SK-N-MC (cell line): ENCODE measurements around the gene HEYL.

Experiments
- DNase-seq: peaks from one replicate; pipeline ENCODE4 v3.0.0-alpha.2; 2011; ENCODE audit warnings: low read depth, low spot score
- H3K27ac ChIP-seq: fragments of 200-600 bp; sonication (generic); 2 replicates; pipeline ENCODE4 v1.5.1; 2016; ENCODE audit warnings: mixed run types
- H3K36me3 ChIP-seq: fragments of 200-600 bp; sonication (generic); 2 replicates; pipeline ENCODE4 v1.6.1; 2017; ENCODE audit warnings: antibody characterized with exemption, low read length, mixed read lengths; ENCODE audit not compliant: insufficient read depth
- H3K4me3 ChIP-seq: fragments of 200-600 bp; sonication (generic); 2 replicates; pipeline ENCODE4 v1.5.1; 2016
- H3K9ac ChIP-seq: fragments of 200-600 bp; sonication (generic); 2 replicates; pipeline ENCODE4 v1.8.0; 2017; ENCODE audit warnings: mixed run types, mixed read lengths; ENCODE audit not compliant: insufficient read length
- H3K9me3 ChIP-seq: fragments of 200-600 bp; sonication (generic); 2 replicates; pipeline ENCODE4 v1.6.1; 2017; ENCODE audit warnings: low read depth, mild to moderate bottlenecking, antibody characterized with exemption, low read length, moderate library complexity, mixed read lengths
- EZH2 ChIP-seq: fragments of 200-600 bp; sonication (generic); IDR thresholded peaks from one replicate; pipeline ENCODE4 v1.6.1; 2017; ENCODE audit warnings: antibody characterized with exemption
- FOXP2 ChIP-seq: optimal IDR thresholded peaks from 2 replicates; pipeline ENCODE3; 2011; ENCODE audit warnings: mild to moderate bottlenecking, moderate library complexity; ENCODE audit not compliant: insufficient read depth; ENCODE audit errors: extremely low read length, control extremely low read depth
- POLR2AphosphoS5 ChIP-seq: IDR thresholded peaks from 2 replicates; pipeline ENCODE4 v1.6.1; 2012; ENCODE audit warnings: mild to moderate bottlenecking, low read depth, low read length, borderline replicate concordance

Gene HEYL

DNA sequence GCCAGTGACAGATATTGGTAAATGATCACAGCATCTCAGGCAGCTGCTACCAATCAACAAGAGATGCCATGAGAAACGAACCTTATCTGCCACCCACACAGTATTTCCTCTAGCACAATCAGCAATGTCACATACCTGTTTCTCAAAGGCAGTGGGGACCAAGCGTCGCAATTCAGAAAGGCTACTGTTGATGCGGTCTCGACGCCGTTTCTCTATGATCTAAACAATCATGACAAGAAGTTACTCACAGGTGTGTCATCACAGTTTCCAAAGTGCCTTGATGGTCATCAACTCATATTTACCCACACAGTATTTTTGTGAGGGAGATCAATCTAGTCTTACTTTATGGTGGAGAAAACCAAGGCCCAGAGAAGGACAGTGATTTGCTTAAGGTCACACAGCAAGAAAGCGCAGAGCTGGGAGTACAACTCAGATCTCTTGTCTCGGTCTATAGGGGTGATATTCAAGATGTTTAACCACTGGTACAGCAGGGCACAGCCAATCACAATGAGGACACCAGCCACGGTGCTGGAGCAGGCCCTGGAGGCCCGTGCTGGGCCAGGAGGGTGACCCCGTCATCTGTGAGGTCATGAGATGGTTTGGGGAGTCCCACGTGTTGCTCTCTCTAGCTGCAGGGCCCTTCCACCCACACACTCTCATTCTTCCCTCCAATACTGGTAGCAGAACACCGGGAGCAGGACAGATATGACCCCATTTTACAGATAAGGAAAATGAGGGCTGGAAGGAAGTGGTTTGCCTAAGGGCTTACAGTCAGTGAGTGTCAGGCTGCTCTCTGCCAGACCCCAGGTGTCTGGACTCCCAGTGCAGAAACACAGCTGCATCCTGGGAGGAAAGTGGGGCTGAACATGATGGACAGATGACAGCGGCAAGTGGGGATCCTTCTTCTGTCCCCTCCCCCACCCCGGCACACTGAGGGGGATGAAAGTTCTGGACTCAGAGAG, 7.8 kb downstream of the HEYL start:
- no peaks in the 10 kb centered on the region for H3K9me3 ChIP-seq
- H3K9ac ChIP-seq, result no peak overlapping the region

DNA sequence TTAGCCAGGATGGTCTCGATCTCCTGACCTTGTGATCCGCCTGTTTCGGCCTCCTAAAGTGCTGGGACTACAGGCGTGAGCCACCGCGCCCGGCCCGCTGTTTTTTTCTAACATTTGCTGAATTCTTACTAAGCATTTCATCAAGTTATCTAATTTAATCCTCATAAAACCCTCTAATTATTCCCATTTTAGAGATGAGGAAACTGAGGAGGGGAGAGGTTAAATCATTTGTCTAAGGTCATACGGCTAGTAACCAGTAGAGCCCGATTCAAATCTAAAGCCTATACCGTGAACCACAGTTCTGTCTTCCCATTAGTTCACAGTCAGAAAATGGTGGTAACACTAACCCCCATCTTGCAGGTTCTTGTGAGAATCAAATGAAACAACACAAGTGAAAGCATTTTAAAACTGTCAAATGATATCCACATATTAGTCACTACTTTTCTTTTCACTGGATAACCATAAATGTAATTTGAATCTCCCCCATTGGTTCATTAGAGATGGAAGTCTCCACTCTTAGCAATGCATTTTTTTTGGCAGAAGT, 10.6 kb downstream of the HEYL start:
- Histone ChIP-seq H3K4me3 (no peak overlapping the region), H3K9ac (no peak overlapping the region), H3K9me3 (no peaks in the 10 kb centered on the region), H3K36me3 (no peaks in the 10 kb centered on the region), H3K27ac (no peak overlapping the region)
- TF ChIP-seq POLR2AphosphoS5 (no peak), FOXP2 (no peak), EZH2 (no peak)
- DNase-seq, result no peak

More for the DNA sequence above, 7.8 kb downstream of the HEYL start:
- Histone ChIP-seq H3K4me3 (no peak overlapping the region), H3K36me3 (no peaks in the 10 kb centered on the region), H3K27ac (no peak overlapping the region)
- no peak for TF ChIP-seq EZH2
- no peak for TF ChIP-seq FOXP2
- no peak for TF ChIP-seq POLR2AphosphoS5
- no peak for DNase-seq

DNA sequence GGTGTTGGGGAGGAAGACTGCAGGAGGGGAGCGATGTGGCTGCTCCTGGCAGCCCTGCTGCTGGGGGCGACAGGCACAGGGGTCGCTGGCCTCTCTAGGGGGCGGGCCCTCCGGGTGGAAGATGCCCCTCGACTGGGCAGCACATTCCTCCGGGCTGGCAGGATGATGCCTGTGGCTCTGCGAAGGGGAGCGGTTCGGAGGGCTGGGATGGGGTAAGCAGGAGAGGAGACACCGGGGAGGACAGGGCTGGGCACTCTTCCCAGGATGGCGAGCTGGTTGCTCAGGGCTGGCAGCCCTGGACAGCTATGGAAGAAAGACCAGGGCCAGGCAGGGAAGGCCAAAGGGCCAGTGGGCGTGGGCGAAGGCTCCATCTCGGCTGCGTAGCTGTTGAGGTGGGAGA, 12.8 kb downstream of the HEYL start:
- Histone ChIP-seq H3K9ac (no peak overlapping the region), H3K27ac (no peak overlapping the region), H3K36me3 (no peaks in the 10 kb centered on the region), H3K4me3 (no peak overlapping the region), H3K9me3 (no peaks in the 10 kb centered on the region)
- no peak for TF ChIP-seq EZH2
- TF ChIP-seq FOXP2, result no peak
- TF ChIP-seq POLR2AphosphoS5, result no peak
- no peak for DNase-seq

DNA sequence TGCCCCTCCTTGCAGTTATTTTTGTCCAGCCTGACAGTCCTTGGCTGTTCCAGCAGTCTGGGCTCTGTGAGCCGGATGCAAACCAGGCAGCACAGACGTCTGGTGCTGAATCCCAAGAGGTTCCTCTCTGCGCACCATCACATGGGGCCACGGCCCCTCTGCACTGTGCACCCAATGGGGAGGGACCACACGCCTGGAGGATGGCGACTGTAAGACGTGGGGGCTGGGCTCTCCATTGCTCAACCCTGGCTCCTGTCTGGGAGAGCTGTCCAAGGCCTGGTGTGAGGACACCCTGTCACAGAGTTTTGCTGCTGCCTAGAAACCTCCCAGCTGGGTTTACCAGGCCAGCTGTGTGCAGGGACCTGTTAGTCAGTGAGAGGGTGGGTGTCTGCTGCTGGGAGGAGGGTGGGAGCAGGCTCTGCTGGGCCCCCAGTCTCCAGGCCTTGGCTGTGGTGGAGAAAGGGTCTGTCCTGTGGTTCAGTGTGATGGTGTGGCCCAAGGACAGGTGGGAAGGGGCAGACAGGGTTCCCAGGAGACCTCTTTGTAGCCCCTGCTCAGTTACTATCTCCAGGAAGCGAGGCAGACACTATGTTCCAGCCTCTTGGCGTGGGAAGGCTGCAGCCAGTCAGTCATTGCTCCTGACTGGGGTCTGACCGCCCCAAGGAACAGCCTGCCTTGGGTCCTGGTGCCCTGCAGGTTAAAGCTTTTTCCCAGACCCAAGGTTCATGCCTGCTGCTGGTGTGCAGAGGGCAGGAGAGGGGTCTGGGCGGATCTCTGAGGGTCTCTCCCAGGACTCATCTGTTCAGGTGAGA, 13.8 kb downstream of the HEYL start:
- Histone ChIP-seq H3K9me3 (no peaks in the 10 kb centered on the region), H3K36me3 (no peaks in the 10 kb centered on the region), H3K9ac (no peak overlapping the region), H3K4me3 (no peak overlapping the region), H3K27ac (no peak overlapping the region)
- DNase-seq, result no peak
- TF ChIP-seq POLR2AphosphoS5 (no peak), EZH2 (no peak), FOXP2 (no peak)

DNA sequence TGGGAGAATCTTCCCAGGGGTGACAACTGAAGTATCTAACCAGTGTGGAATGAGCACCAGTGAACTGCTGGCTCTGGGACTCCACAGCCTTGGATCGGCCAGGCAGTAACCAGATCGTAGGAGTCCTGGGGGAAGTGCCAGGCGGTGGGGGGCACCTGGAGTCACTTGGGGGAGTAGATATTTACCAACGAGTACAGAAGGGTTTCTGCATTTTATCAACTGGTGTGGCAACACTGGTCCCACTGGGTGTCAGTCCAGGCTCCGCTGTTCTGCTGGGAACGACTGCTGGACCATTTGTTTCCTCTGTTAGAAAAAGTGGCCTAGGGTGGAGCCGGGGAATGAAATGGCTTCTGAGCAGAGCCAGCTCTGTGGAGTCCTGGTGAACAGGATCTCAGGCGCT, 14.4 kb downstream of the HEYL start:
- no peak for DNase-seq
- Histone ChIP-seq H3K9me3 (no peaks in the 10 kb centered on the region), H3K27ac (no peak overlapping the region), H3K9ac (no peak overlapping the region), H3K36me3 (no peaks in the 10 kb centered on the region), H3K4me3 (no peak overlapping the region)
- TF ChIP-seq FOXP2 (no peak), POLR2AphosphoS5 (no peak), EZH2 (no peak)

DNA sequence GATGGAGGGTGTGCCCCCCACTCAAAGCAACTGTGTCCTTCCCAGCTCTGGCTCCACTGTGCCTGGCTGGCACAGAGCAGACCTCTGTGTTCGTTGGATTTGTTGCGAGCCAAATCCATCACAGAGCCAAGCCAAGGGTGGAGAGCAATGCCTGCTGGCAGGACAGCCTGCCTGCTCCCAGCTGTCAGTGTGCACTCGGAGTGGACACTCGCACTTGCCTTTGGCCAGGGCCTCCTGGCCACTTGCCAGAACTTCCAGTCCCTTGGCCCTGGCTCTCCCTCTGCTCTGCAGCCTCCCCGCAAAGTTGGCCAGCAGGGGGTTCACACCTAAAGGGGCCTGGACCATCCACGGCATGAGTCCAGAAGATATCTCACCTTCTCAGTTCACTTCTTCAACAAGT, 16.4 kb downstream of the HEYL start:
- TF ChIP-seq FOXP2 (no peak), EZH2 (no peak), POLR2AphosphoS5 (no peak)
- Histone ChIP-seq H3K9ac (no peak overlapping the region), H3K9me3 (no peaks in the 10 kb centered on the region), H3K36me3 (no peaks in the 10 kb centered on the region), H3K27ac (no peak overlapping the region), H3K4me3 (no peak overlapping the region)
- no peak for DNase-seq

DNA sequence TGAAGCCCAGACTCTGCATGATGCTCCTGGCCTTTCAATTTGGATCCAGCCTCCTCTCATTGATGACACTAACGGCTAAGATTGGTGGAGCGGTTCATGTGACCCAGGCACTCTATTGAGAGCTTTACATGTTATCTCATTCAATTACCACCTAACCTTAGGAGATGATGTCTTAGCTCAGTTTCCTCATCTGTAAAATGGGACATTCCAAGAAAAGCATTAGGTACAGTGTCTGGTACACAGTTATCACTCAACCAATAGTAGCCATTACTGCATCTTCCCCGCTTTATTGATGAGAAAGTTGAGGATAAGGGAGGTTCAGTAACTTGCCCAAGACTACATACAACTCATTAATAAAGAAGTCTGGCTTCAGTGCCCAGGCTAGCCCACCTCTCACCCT, 17.0 kb downstream of the HEYL start:
- H3K36me3 ChIP-seq, result no peaks in the 10 kb centered on the region
- no peaks in the 10 kb centered on the region for H3K9me3 ChIP-seq
- H3K9ac ChIP-seq, result no peak overlapping the region
- no peak overlapping the region for H3K4me3 ChIP-seq
- DNase-seq, result no peak
- TF ChIP-seq EZH2, result no peak
- no peak for TF ChIP-seq POLR2AphosphoS5
- TF ChIP-seq FOXP2, result no peak
- no peak overlapping the region for H3K27ac ChIP-seq

DNA sequence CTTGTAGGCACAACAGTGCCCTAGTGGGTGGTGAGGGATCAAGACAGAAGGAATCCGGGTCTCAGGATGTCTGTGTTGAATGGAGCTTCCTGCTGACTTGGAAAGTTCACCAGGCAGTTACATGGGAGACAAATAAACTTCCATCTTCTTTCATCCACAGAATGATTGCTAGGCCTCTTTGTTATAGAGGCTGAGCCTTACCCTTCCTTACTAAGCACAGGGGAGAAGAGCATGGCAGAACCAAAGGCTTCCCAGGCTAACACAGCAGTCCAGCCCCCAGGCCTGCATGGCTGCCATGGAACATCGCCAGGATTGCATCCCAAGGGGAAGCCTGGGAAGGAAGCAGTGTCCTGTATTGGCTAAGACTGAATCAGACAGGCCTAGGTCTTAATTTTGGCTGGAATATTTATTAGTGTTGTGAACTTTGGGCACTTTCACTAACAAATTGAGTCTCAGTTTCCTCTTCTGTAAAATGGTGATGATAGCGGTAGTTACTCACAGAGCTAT, 18.7 kb downstream of the HEYL start:
- no peak overlapping the region for H3K9ac ChIP-seq
- TF ChIP-seq EZH2 (no peak), POLR2AphosphoS5 (no peak), FOXP2 (no peak)
- H3K36me3 ChIP-seq, result no peaks in the 10 kb centered on the region
- H3K27ac ChIP-seq, result no peak overlapping the region
- no peaks in the 10 kb centered on the region for H3K9me3 ChIP-seq
- DNase-seq, result no peak
- H3K4me3 ChIP-seq, result no peak overlapping the region
